GM19455 (cell line): ENCODE measurements around the gene TIE1.

Experiments
- ATAC-seq: cut with Tn5 transposase; IDR thresholded peaks from one replicate; pipeline ENCODE4 v1.9.1; 2021; ENCODE audit not compliant: unreplicated experiment

TIE1 gene

GRCh38 chr1:43311521-43311920 is 10.7 kb downstream of the TIE1 start:
- no peak for ATAC-seq

DNA sequence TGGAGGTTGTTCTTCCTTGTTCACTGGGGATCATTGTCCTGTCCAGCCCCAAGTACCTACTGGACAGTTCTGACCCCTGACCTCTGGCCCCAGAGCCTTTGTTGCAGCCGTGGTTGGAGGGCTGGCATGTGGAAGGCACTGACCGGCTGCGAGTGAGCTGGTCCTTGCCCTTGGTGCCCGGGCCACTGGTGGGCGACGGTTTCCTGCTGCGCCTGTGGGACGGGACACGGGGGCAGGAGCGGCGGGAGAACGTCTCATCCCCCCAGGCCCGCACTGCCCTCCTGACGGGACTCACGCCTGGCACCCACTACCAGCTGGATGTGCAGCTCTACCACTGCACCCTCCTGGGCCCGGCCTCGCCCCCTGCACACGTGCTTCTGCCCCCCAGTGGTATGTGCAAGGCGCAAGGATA is 11.4 kb downstream of the TIE1 start:
- ATAC-seq, result no peak

DNA sequence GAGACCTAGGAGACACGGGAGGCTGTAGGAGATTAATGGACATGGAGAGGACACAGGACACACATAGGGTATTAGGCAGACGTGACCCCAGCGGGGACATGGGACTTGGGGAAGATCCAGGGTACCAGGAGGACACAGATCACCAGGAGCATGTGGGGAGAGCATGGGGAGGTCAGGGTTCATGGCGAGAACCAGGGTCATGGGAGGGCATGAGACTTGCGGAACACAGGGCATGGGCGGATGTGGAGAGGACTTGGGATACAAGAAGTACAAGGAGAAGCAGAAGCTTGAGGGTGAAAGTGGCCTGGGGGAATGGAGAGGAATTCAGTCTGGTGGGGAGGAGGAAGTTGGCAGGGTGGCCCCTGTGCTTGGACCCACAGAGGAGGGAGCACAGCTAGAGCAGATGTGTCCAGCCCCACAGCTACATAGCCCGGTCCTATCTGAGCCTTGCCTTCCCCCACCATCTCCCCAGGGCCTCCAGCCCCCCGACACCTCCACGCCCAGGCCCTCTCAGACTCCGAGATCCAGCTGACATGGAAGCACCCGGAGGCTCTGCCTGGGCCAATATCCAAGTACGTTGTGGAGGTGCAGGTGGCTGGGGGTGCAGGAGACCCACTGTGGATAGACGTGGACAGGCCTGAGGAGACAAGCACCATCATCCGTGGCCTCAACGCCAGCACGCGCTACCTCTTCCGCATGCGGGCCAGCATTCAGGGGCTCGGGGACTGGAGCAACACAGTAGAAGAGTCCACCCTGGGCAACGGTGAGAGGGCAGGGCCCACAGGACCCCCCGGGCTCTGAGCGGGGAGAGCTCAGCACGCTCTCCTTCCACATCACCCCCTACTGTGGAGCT is 12.1 kb downstream of the TIE1 start:
- no peak for ATAC-seq

DNA sequence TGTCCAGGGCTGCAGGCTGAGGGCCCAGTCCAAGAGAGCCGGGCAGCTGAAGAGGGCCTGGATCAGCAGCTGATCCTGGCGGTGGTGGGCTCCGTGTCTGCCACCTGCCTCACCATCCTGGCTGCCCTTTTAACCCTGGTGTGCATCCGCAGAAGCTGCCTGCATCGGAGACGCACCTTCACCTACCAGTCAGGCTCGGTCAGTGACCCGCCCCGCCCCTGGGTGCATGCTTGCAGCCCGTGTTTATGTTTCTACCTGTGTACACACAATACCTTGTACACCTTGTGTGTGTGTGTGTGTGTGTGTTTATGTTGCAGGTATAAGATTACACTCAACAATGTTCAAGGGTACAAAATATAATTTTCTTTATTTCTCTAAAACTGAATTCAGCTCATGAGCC is 13.0 kb downstream of the TIE1 start:
- ATAC-seq, result no peak

GRCh38 chr1:43314233-43314632 is 13.5 kb downstream of the TIE1 start:
- ATAC-seq, result no peak

GRCh38 chr1:43315481-43315880 is 14.7 kb downstream of the TIE1 start:
- no peak for ATAC-seq

DNA sequence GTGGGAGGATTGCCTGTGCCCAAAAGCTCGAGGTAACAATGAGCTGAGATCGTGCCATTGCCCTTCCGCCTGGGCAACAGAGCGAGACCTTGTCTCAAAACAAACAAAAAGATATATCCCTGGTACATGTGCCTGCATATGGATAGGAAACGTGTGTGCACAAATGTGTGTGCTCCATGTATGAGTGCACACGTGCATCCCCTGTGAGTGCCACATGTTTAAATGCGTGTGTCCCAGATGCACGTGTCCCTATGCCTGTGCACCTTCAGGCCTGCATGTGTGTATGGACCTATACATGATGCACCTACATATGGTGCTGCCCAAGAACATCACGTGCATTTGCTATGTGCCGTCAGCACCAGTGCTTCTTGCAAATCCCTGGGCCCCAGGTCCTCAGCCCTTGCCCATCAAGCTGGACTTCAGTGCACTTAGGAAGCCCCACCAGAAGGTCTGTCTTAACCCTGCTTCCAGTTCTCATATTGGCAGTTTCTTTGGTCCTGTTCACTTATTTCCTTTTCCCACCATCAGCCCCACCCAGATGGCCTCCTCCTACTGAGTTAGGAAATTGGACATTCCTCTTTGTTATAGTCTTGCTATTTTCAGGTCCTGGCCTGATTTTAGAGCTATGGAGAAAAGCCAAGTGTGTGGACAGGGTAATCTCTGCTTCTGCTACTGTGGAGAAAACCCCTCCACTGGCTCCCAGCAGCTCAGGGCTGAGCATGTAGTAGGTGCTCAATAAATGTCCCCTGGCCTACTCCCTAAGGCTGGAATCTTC is 15.4 kb downstream of the TIE1 start:
- no peak for ATAC-seq

DNA sequence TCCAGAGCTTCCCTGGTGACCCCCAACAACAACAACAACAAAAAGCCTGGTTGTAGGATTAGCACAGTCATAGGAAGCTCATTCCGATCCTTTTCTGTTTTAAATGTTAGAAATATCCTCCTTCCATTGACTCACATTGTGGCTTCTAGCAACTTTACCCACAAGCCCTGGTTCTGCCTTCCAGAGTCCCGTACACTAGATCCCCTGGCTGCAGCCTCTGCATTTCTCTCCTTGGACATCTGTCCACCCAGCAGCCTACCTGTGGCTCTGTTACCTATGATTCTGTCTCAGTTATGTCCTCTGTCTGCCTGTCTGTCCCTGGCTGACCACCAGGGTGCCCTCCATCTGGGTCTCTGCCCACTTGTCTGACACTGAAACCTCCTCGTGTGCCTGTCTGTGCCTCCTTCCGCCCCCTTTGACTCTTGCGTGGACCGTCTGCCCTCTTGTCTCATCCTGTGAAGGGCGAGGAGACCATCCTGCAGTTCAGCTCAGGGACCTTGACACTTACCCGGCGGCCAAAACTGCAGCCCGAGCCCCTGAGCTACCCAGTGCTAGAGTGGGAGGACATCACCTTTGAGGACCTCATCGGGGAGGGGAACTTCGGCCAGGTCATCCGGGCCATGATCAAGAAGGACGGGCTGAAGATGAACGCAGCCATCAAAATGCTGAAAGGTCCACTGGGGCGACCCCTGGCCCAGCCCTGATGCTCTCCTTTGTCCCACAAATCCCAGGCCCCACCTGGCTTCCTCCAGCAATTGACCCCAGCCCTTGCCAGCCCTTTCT is 16.1 kb downstream of the TIE1 start:
- ATAC-seq, result no peak

DNA sequence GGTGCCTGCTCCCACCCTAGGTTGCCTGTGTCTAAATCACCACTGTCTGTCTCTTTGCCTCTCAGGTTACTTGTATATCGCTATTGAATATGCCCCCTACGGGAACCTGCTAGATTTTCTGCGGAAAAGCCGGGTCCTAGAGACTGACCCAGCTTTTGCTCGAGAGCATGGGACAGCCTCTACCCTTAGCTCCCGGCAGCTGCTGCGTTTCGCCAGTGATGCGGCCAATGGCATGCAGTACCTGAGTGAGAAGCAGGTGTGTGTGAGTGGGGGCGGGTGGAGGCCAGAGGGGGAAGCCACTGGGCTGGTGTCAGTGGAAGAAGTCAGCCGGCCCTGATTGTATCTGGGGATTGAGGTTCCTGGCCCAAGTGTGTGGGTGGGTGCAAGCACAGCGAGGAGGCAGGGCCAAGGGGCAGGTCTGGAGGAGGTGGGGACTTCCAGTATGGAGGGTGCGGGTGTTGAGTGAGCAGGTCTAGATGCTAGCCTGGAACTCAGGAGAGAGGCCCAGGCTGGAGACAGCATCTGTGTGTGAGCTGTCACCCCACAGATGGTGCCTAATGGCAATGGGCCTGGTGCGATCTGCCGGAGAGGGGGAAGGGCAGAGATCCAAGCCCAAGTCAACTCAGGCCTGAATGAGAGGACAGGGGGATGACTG is 17.2 kb downstream of the TIE1 start:
- no peak for ATAC-seq

DNA sequence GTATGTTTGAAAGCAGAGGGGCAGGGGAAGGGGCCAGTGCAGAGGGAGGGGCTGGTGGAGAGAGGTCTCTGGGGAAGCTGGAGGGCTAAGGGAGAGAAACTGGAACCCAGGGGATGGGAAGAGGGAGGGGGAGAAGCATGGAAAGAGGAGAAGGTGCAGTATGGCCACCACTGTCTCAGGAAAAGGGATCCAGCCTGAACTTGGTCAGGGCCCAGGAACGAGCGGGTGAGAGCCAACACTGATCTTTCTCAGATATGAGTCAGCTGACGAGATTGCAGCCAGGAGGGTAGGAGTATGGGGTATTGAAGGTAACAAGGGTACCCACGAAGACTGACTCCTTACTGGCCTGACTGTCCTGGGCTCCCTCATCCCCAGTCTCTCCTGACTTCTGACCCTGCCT is 18.0 kb downstream of the TIE1 start:
- ATAC-seq, result no peak

GRCh38 chr1:43319288-43319687 is 18.5 kb downstream of the TIE1 start:
- ATAC-seq, result no peak

DNA sequence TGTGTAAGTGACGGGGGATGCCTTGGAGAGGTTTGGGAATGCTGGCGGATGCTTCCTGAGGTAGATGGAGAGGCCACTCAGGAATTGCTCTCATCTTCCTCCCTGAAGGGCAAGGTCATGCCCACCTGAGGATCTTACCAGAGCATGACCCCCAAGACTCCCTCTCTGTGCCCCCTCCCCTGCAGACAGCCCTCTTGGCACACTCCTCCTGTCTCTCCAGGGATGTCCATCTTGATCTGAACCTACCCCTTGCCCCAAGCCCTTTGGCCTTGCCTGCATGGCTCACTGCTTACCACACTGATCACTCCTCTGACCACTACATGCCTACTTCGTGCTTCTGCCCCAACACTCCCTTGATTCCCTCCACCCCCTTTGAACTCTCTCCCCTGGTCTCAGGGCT is 19.0 kb downstream of the TIE1 start:
- no peak for ATAC-seq

- ATAC-seq, result no peak
Observed at GRCh38 chr1:43321331-43321891, 20.6 kb downstream of the TIE1 start.

- no peak for ATAC-seq
Observed at GRCh38 chr1:43322506-43322905, 21.7 kb downstream of the TIE1 start.

DNA sequence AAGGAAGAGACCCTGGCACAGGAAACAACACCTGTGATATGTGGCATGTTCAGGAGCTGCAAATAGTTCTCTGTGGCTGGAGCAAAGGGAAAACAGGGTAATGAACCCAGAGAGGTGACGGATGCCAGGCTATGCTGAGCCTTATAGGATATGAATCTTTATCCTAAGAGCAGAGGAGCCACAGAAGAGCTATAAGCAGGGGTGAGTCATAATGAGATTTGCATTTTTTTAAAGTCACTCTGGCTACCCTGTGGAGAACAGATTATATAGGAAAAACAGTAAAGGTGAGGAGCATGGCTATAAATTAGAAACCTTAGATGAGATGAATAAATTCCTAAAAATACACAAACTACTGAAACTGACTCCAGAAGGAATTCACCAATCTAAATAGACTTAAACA is 24.0 kb downstream of the TIE1 start:
- ATAC-seq, result no peak

GRCh38 chr1:43325381-43325780 is 24.6 kb downstream of the TIE1 start:
- ATAC-seq, result no peak

- no peak for ATAC-seq
Observed at GRCh38 chr1:43327549-43328292, 26.9 kb downstream of the TIE1 start.

DNA sequence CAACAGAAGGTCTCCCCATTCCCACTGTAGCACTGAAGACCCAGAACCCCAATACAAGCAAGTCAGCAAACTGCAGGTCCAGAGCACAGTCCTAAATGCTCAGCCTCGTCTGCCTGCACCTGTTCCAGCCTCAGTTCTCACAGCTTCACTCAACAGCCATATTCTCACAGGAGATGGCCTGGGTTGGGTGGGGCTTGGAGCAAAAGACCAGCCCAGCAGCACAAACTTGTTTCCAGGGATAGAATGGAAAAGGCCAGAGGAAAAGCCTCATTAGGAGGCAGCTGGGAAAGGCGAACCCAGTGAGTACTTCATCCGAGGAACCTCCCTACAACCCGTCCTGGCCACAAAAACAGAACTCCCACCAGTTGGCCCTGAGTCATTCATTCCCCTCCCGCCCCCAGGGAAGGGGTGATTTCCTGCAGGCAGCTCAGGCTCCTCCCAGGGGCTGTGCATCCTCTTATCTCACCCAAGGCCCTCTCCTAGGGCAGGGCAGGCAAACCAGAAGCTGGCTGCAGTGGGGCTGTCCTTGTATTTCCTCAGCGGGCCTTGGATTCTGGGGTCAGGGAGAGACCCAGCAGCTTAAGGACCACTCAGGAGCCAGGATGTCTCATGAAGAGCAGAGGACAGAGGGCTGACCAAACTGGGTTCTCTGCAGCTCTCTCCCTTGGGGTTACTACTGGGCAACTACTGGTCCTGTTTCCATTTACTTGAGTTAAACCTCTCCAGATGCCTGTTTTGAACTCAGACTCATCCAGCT is 29.4 kb downstream of the TIE1 start:
- ATAC-seq, result no peak

GRCh38 chr1:43331688-43332087 is 30.9 kb downstream of the TIE1 start:
- no peak for ATAC-seq
